H9 (cell line): ENCODE data around the gene SAMD15. TPM values are rescaled to one million over a fixed set of nuclear protein-coding genes. Genes with fewer than 3 reads are reported as not detected.

Source experiments
- DNase-seq: peaks from one replicate; pipeline ENCODE4 v3.0.0-alpha.2; 2017
- H2AFZ ChIP-seq: one replicate; pipeline ENCODE4 v1.6.1; 2013; ENCODE audit warnings: mild to moderate bottlenecking, low read length, control low read depth, moderate library complexity
- H2AK5ac ChIP-seq: 2 replicates; pipeline ENCODE4 v1.6.1; 2013; ENCODE audit warnings: low read length, control low read depth, mixed read lengths; ENCODE audit not compliant: insufficient read length
- H2BK120ac ChIP-seq: one replicate; pipeline ENCODE4 v1.6.1; 2013; ENCODE audit warnings: low read depth, mild to moderate bottlenecking, low read length, control low read depth, inconsistent platforms; ENCODE audit not compliant: poor library complexity, severe bottlenecking
- H2BK12ac ChIP-seq: 2 replicates; pipeline ENCODE4 v1.6.1; 2013; ENCODE audit warnings: low read length, control low read depth, mixed read lengths, low read depth; ENCODE audit not compliant: insufficient read length
- H2BK15ac ChIP-seq: 2 replicates; pipeline ENCODE4 v1.6.1; 2013; ENCODE audit warnings: low read depth, low read length, control low read depth
- H2BK20ac ChIP-seq: one replicate; pipeline ENCODE4 v1.6.1; 2013; ENCODE audit warnings: low read depth, mild to moderate bottlenecking, low read length, control low read depth, inconsistent platforms; ENCODE audit not compliant: poor library complexity, severe bottlenecking
- H2BK5ac ChIP-seq: 2 replicates; pipeline ENCODE4 v1.6.1; 2013; ENCODE audit warnings: low read length, control low read depth, mixed read lengths; ENCODE audit not compliant: insufficient read length
- H3K14ac ChIP-seq: 2 replicates; pipeline ENCODE4 v1.6.1; 2013; ENCODE audit warnings: low read length, control low read depth; ENCODE audit not compliant: insufficient read depth
- H3K18ac ChIP-seq: 2 replicates; pipeline ENCODE4 v1.6.1; 2013; ENCODE audit warnings: low read depth, mild to moderate bottlenecking, mixed read lengths, low read length, control low read depth; ENCODE audit not compliant: insufficient read length
- H3K23ac ChIP-seq: 2 replicates; pipeline ENCODE4 v1.6.1; 2013; ENCODE audit warnings: low read length, control low read depth, mixed read lengths, low read depth; ENCODE audit not compliant: insufficient read length
- H3K23me2 ChIP-seq: 2 replicates; pipeline ENCODE4 v1.6.1; 2013; ENCODE audit warnings: low read depth, mild to moderate bottlenecking, mixed read lengths, low read length, control low read depth; ENCODE audit not compliant: insufficient read length, poor library complexity, severe bottlenecking
- H3K27ac ChIP-seq: 2 replicates; pipeline ENCODE4 v1.5.1; 2013; ENCODE audit warnings: low read length, control low read depth, mixed read lengths, low read depth; ENCODE audit not compliant: insufficient read length
- H3K27me3 ChIP-seq: 2 replicates; pipeline ENCODE4 v1.6.1; 2013; ENCODE audit warnings: low read length, control low read depth, inconsistent platforms; ENCODE audit not compliant: insufficient read depth
- H3K4ac ChIP-seq: 2 replicates; pipeline ENCODE4 v1.6.1; 2013; ENCODE audit warnings: low read depth, mild to moderate bottlenecking, control low read depth, inconsistent platforms, low read length, moderate library complexity
- H3K4me1 ChIP-seq: 2 replicates; pipeline ENCODE4 v1.6.1; 2013; ENCODE audit warnings: low read length, control low read depth, inconsistent platforms; ENCODE audit not compliant: insufficient read depth
- H3K4me2 ChIP-seq: 2 replicates; pipeline ENCODE4 v1.6.1; 2013; ENCODE audit warnings: low read length, control low read depth, mixed read lengths; ENCODE audit not compliant: insufficient read length, insufficient read depth
- H3K56ac ChIP-seq: 2 replicates; pipeline ENCODE4 v1.6.1; 2013; ENCODE audit warnings: low read depth, mild to moderate bottlenecking, mixed read lengths, low read length, control low read depth; ENCODE audit not compliant: insufficient read length
- H3K79me1 ChIP-seq: 2 replicates; pipeline ENCODE4 v1.6.1; 2013; ENCODE audit warnings: low read depth, mild to moderate bottlenecking, moderate library complexity, low read length, control low read depth, inconsistent platforms; ENCODE audit not compliant: insufficient read depth, poor library complexity, severe bottlenecking
- H3K79me2 ChIP-seq: 2 replicates; pipeline ENCODE4 v1.6.1; 2013; ENCODE audit warnings: low read length, control low read depth, inconsistent platforms; ENCODE audit not compliant: insufficient read depth
- H3K9ac ChIP-seq: 2 replicates; pipeline ENCODE4 v1.6.1; 2013; ENCODE audit warnings: low read length, control low read depth, mixed read lengths; ENCODE audit not compliant: insufficient read length; ENCODE audit errors: extremely low read depth
- H3K9me3 ChIP-seq: one replicate; pipeline ENCODE4 v1.6.1; 2013; ENCODE audit warnings: low read depth, low read length, inconsistent platforms; ENCODE audit not compliant: control insufficient read depth
- H3T11ph ChIP-seq: one replicate; pipeline ENCODE4 v1.6.1; 2013; ENCODE audit warnings: mild to moderate bottlenecking, low read length, control low read depth, inconsistent platforms
- H4K20me1 ChIP-seq: one replicate; pipeline ENCODE4 v1.6.1; 2013; ENCODE audit not compliant: control insufficient read depth, insufficient read length, insufficient read depth
- H4K5ac ChIP-seq: 2 replicates; pipeline ENCODE4 v1.6.1; 2013; ENCODE audit warnings: low read depth, mild to moderate bottlenecking, mixed read lengths, low read length, control low read depth; ENCODE audit not compliant: insufficient read length
- H4K8ac ChIP-seq: replicated peaks from 2 replicates; pipeline ENCODE4 v1.6.1; 2013; ENCODE audit warnings: low read length, control low read depth, mixed read lengths, low read depth; ENCODE audit not compliant: insufficient read length
- H4K91ac ChIP-seq: 2 replicates; pipeline ENCODE4 v1.6.1; 2013; ENCODE audit warnings: low read depth, mild to moderate bottlenecking, moderate library complexity, mixed read lengths, low read length, control low read depth; ENCODE audit not compliant: insufficient read length
- H3K27ac Mint-ChIP-seq, 3 experiments: 2 replicates in 2 of 3; 3 replicates in 1 of 3; pipeline ENCODE4 v1.8.0; 2020 to 2021; ENCODE audit warnings: mixed read lengths in 3 of 3, mild to moderate bottlenecking in 1 of 3, moderate library complexity in 1 of 3
- H3K27me3 Mint-ChIP-seq: 2 replicates; pipeline ENCODE4 v1.8.0; 2021; ENCODE audit warnings: low read depth, mild to moderate bottlenecking, moderate library complexity, mixed read lengths
- H3K36me3 Mint-ChIP-seq, 3 experiments: 2 replicates in 2 of 3; 3 replicates in 1 of 3; pipeline ENCODE4 v1.8.0; 2020 to 2021; ENCODE audit warnings: low read depth in 3 of 3, mixed read lengths in 3 of 3; ENCODE audit not compliant: insufficient read depth in 1 of 3
- H3K4me1 Mint-ChIP-seq, 2 experiments: 2 replicates each; pipeline ENCODE4 v1.8.0; 2020; ENCODE audit warnings: mixed read lengths in 2 of 2
- H3K4me3 Mint-ChIP-seq, 2 experiments: 2 replicates in 1 of 2; 3 replicates in 1 of 2; pipeline ENCODE4 v1.8.0; 2020 to 2021; ENCODE audit warnings: mild to moderate bottlenecking in 2 of 2, mixed read lengths in 2 of 2, moderate library complexity in 1 of 2
- H3K9me3 Mint-ChIP-seq, 2 experiments: 2 replicates in 1 of 2; 3 replicates in 1 of 2; pipeline ENCODE4 v1.8.0; 2020; ENCODE audit warnings: mild to moderate bottlenecking in 2 of 2, mixed read lengths in 2 of 2, moderate library complexity in 1 of 2
- CTCF ChIP-seq: fragments of 200-600 bp; sonication (generic); conservative IDR thresholded peaks from 3 replicates; pipeline ENCODE4 v1.8.0; 2021; ENCODE audit warnings: antibody characterized with exemption, mild to moderate bottlenecking
- WGBS: extraction: QIAGEN DNeasy Blood & Tissue Kit; methylation state at CpG from one replicate; pipeline ENCODE4 v1.1.7; 2013; ENCODE audit warnings: missing lambda C conversion rate, low lambda C conversion rate, mixed read lengths; ENCODE audit not compliant: insufficient read length; ENCODE audit errors: extremely low coverage; 5-methylcytosine and 5-hydroxymethylcytosine counted together
- total RNA-seq: library from RNA; stranded (reverse); gene quantifications from 2 replicates; pipeline ENCODE4 v1.2.1, GENCODE V29; 2021

The SAMD15 gene
- total RNA-seq, 1 experiment from 2014 or later: 1.1 TPM

GRCh38 chr14:77344377-77344996, 32.7 kb upstream of the SAMD15 start:
- Histone ChIP-seq H3K4ac (no peak overlapping the region), H3K79me2 (no peaks in the 10 kb centered on the region), H3K56ac (no peak overlapping the region), H4K20me1 (no peaks in the 10 kb centered on the region), H3K27me3 (no peaks in the 10 kb centered on the region), H2AK5ac (no peak overlapping the region), H3K79me1 (no peaks in the 10 kb centered on the region), H3T11ph (no peak overlapping the region), H3K4me2 (no peak overlapping the region), H3K23ac (no peak overlapping the region), H2BK12ac (no peak overlapping the region), H4K91ac (no peak overlapping the region), H2BK20ac (no peak overlapping the region), H2BK5ac (no peak overlapping the region), H2BK120ac (no peak overlapping the region), H3K4me1 (peaks cover 16% of the 10 kb centered on the region; the same call in 1 of the 2 replicates), H3K27ac (no peak overlapping the region), H3K23me2 (no peaks in the 10 kb centered on the region), H2AFZ (no peak overlapping the region), H3K14ac (no peak overlapping the region), H3K9ac (no peak overlapping the region), H4K5ac (no peak overlapping the region), H3K18ac (no peak overlapping the region), H3K9me3 (no peaks in the 10 kb centered on the region), H4K8ac (no peak overlapping the region), H2BK15ac (no peak overlapping the region)
- Mint-ChIP-seq H3K9me3 (no peaks in the 10 kb centered on the region), H3K4me1 (peaks cover 43 to 45% of the 10 kb centered on the region in 2 experiments), H3K36me3 (peaks cover 15 to 34% (median 23%) of the 10 kb centered on the region in 3 experiments), H3K27ac (peak overlapping the region in 2 of 3 experiments; percentile 7 to 12; a peak in 2 of 7 replicates), H3K27me3 (no peaks in the 10 kb centered on the region), H3K4me3 (no peak overlapping the region)
- no CpG with 5 or more reads among the region's 3 CpGs for WGBS
- no peak for DNase-seq
- TF ChIP-seq CTCF: no peak
